ENCODE data around the gene FNDC1.

The FNDC1 gene

GRCh38 chr6:159178847-159179246, 9.6 kb downstream of the FNDC1 start:
- DNase-seq (ENCODE audit: low read depth): no peak
- TF ChIP-seq, protein P1, sequence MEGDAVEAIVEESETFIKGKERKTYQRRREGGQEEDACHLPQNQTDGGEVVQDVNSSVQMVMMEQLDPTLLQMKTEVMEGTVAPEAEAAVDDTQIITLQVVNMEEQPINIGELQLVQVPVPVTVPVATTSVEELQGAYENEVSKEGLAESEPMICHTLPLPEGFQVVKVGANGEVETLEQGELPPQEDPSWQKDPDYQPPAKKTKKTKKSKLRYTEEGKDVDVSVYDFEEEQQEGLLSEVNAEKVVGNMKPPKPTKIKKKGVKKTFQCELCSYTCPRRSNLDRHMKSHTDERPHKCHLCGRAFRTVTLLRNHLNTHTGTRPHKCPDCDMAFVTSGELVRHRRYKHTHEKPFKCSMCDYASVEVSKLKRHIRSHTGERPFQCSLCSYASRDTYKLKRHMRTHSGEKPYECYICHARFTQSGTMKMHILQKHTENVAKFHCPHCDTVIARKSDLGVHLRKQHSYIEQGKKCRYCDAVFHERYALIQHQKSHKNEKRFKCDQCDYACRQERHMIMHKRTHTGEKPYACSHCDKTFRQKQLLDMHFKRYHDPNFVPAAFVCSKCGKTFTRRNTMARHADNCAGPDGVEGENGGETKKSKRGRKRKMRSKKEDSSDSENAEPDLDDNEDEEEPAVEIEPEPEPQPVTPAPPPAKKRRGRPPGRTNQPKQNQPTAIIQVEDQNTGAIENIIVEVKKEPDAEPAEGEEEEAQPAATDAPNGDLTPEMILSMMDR (IDR thresholded peaks at IDR 0.05; ENCODE audit: insufficient read depth, low read depth, low read length, missing control alignments): no peak
- no peak overlapping the region for H3K4me3 ChIP-seq (ENCODE audit: low read length)

DNA sequence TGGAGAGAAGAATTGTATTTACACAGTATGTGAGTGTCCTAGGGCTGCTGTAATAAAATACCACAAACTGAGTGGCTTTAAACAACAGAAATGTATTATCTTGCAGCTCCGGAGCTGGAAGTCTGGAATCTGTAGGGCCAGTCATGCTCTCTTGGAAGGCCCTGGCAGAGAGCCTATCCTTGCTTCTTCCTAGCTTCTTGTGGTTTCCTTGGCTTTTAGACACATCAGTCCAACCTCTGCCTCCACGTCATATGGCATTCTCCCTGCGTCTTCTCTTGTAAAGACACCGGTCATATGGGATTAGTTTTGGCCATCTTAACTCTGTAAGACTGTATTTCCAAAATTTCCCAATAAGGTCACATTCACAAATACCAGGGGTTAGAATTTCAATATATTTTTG, 10.8 kb downstream of the FNDC1 start:
- TF ChIP-seq, protein P1 (IDR thresholded peaks at IDR 0.05; ENCODE audit: insufficient read depth, low read depth, low read length, missing control alignments): no peak
- no peak for DNase-seq (ENCODE audit: low read depth)
- H3K4me3 ChIP-seq (ENCODE audit: low read length): no peak overlapping the region

- H3K4me3 ChIP-seq (ENCODE audit: low read length): no peak overlapping the region
- no peak for DNase-seq (ENCODE audit: low read depth)
- TF ChIP-seq, protein P1 (IDR thresholded peaks at IDR 0.05; ENCODE audit: insufficient read depth, low read depth, low read length, missing control alignments): no peak
Observed at GRCh38 chr6:159181914-159182313, 12.7 kb downstream of the FNDC1 start.

- DNase-seq (ENCODE audit: low read depth): no peak
- TF ChIP-seq, protein P1 (IDR thresholded peaks at IDR 0.05; ENCODE audit: insufficient read depth, low read depth, low read length, missing control alignments): no peak
- no peak overlapping the region for H3K4me3 ChIP-seq (ENCODE audit: low read length)
Observed at GRCh38 chr6:159184559-159184958, 15.4 kb downstream of the FNDC1 start.

DNA sequence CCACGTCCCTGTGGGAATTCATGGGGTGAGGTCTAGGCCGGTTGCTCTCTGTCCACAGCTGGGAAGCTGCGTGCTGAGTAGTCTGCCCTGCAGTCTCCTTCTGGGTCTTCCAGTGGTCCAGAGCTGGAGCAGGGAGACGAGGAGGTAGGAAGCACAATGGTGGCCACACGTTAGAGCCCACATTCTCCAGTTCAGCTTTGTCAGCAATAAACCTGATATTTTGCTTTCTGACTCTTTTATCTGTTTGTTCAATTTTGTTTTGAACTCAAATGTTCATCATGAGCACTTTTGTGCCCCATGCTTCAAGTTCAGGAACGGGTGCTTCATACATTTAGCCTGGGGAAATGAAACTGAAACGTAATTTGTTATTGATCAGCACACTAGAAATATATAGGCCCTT, 21.3 kb downstream of the FNDC1 start:
- no peak for DNase-seq (ENCODE audit: low read depth)
- H3K4me3 ChIP-seq (ENCODE audit: low read length): no peak overlapping the region
- TF ChIP-seq, protein P1 (IDR thresholded peaks at IDR 0.05; ENCODE audit: insufficient read depth, low read depth, low read length, missing control alignments): no peak

- TF ChIP-seq, protein P1 (IDR thresholded peaks at IDR 0.05; ENCODE audit: insufficient read depth, low read depth, low read length, missing control alignments): no peak
- peak; percentile 38 for DNase-seq (ENCODE audit: low read depth)
- H3K4me3 ChIP-seq (ENCODE audit: low read length): no peak overlapping the region
Observed at GRCh38 chr6:159193923-159194322, 24.7 kb downstream of the FNDC1 start.

GRCh38 chr6:159194421-159194820, 25.2 kb downstream of the FNDC1 start:
- TF ChIP-seq, protein P1 (IDR thresholded peaks at IDR 0.05; ENCODE audit: insufficient read depth, low read depth, low read length, missing control alignments): no peak
- no peak overlapping the region for H3K4me3 ChIP-seq (ENCODE audit: low read length)
- no peak for DNase-seq (ENCODE audit: low read depth)
